Esophagus (tissue), 2 donors: ENCODE results near the gene ADAMTS6. TPM values are rescaled to one million over a fixed set of nuclear protein-coding genes. Genes with fewer than 3 reads are reported as not detected.
A peak's percentile ranks its signal among the peaks of the same experiment; 100 is the strongest.

ENCODE experiments used
- H3K27ac ChIP-seq, 2 donors: one replicate each; pipeline ENCODE4 v1.5.1; 2013; ENCODE audit warnings: low read depth in 2 of 2, mild to moderate bottlenecking in 2 of 2, inconsistent platforms in 1 of 2, low read length in 1 of 2, moderate library complexity in 1 of 2
- H3K27me3 ChIP-seq, 2 donors: one replicate each; pipeline ENCODE4 v1.6.1; 2013; ENCODE audit warnings: low read length in 2 of 2, control low read depth in 1 of 2, mild to moderate bottlenecking in 1 of 2; ENCODE audit not compliant: insufficient read depth in 2 of 2, control insufficient read depth in 1 of 2
- H3K36me3 ChIP-seq, 2 donors: one replicate each; pipeline ENCODE4 v1.6.1; 2013; ENCODE audit warnings: low read length in 1 of 2; ENCODE audit not compliant: control insufficient read depth in 2 of 2, insufficient read depth in 2 of 2
- H3K4me1 ChIP-seq, 2 donors: one replicate each; pipeline ENCODE4 v1.6.1; 2013; ENCODE audit warnings: low read length in 1 of 2; ENCODE audit not compliant: control insufficient read depth in 2 of 2, insufficient read depth in 2 of 2
- H3K4me3 ChIP-seq, 2 donors: one replicate each; pipeline ENCODE4 v1.5.1; 2013; ENCODE audit warnings: low read length in 2 of 2, mild to moderate bottlenecking in 2 of 2, low read depth in 1 of 2, moderate library complexity in 1 of 2
- H3K9me3 ChIP-seq, 2 donors: one replicate each; pipeline ENCODE4 v1.6.1; 2013; ENCODE audit warnings: mild to moderate bottlenecking in 2 of 2, low read depth in 1 of 2, low read length in 1 of 2, moderate library complexity in 1 of 2; ENCODE audit not compliant: control insufficient read depth in 2 of 2, insufficient read depth in 1 of 2
- WGBS, 2 donors: extraction: QIAGEN DNeasy Blood & Tissue Kit; methylation state at CpG; one replicate each; pipeline ENCODE4 v1.1.7; 2013; 5-methylcytosine and 5-hydroxymethylcytosine counted together
- polyA plus RNA-seq, 2 donors: library from polyadenylated mRNA; stranded (reverse); fragments of 200-250 nt; gene quantifications; one replicate each; pipeline ENCODE4 v1.2.3, GENCODE V29; 2013
- donor health status: healthy with polysubstance abuse.
- donor health status: Bipolar disorder and iron deficiency.

ADAMTS6 gene
- polyA plus RNA-seq, 2 donors, result 0.16 to 0.25 TPM

GRCh38 chr5:65113771-65114170 lies 367.9 kb downstream of the ADAMTS6 start:
- Histone ChIP-seq H3K36me3 (no peaks in the 10 kb centered on the region), H3K27ac (no peak overlapping the region), H3K4me1 (no peaks in the 10 kb centered on the region), H3K27me3 (no peaks in the 10 kb centered on the region), H3K4me3 (no peak overlapping the region), H3K9me3 (no peaks in the 10 kb centered on the region)
- 83 to 88% methylated on average over 2 of the region's 2 CpGs for WGBS, 2 donors

- Histone ChIP-seq H3K27ac (no peak overlapping the region), H3K4me1 (no peaks in the 10 kb centered on the region), H3K9me3 (no peaks in the 10 kb centered on the region), H3K4me3 (no peak overlapping the region), H3K36me3 (no peaks in the 10 kb centered on the region), H3K27me3 (no peaks in the 10 kb centered on the region)
- WGBS, 2 donors, result 80 to 91% methylated on average over 12 of the region's 12 CpGs
Observed at GRCh38 chr5:65111961-65112658, 369.6 kb downstream of the ADAMTS6 start.

GRCh38 chr5:65108786-65109743 lies 372.7 kb downstream of the ADAMTS6 start:
- no peaks in the 10 kb centered on the region for H3K9me3 ChIP-seq
- WGBS, 2 donors, result 59 to 67% methylated on average over 3 of the region's 3 CpGs
- no peaks in the 10 kb centered on the region for H3K36me3 ChIP-seq
- no peak overlapping the region for H3K4me3 ChIP-seq
- no peak overlapping the region for H3K27ac ChIP-seq
- H3K4me1 ChIP-seq, result peaks cover 0 to under 1% of the 10 kb centered on the region in 2 donors
- no peaks in the 10 kb centered on the region for H3K27me3 ChIP-seq

- peaks cover 0 to 5% of the 10 kb centered on the region in 2 donors for H3K4me1 ChIP-seq
- H3K27me3 ChIP-seq, result no peaks in the 10 kb centered on the region
- H3K4me3 ChIP-seq, result no peak overlapping the region
- WGBS, 2 donors, result 93 to 96% methylated on average over 4 of the region's 4 CpGs
- no peak overlapping the region for H3K27ac ChIP-seq
- no peaks in the 10 kb centered on the region for H3K36me3 ChIP-seq
- no peaks in the 10 kb centered on the region for H3K9me3 ChIP-seq
Observed at GRCh38 chr5:65105301-65105700, 376.4 kb downstream of the ADAMTS6 start.

- 91 to 94% methylated on average over 2 of the region's 2 CpGs for WGBS, 2 donors
- H3K9me3 ChIP-seq, result no peaks in the 10 kb centered on the region
- H3K4me1 ChIP-seq, result peaks cover 0 to 5% of the 10 kb centered on the region in 2 donors
- no peaks in the 10 kb centered on the region for H3K36me3 ChIP-seq
- H3K4me3 ChIP-seq, result no peak overlapping the region
- H3K27ac ChIP-seq, result no peak overlapping the region
- no peaks in the 10 kb centered on the region for H3K27me3 ChIP-seq
Observed at GRCh38 chr5:65104831-65105230, 376.9 kb downstream of the ADAMTS6 start.

- H3K4me3 ChIP-seq, result no peak overlapping the region
- H3K4me1 ChIP-seq, result peaks cover 0 to 5% of the 10 kb centered on the region in 2 donors
- WGBS, 2 donors, result 76 to 84% methylated on average over 15 of the region's 15 CpGs
Observed at GRCh38 chr5:65103756-65104440, 377.8 kb downstream of the ADAMTS6 start.

GRCh38 chr5:65102976-65103711 lies 378.6 kb downstream of the ADAMTS6 start:
- Histone ChIP-seq H3K27ac (peak overlapping the region; percentile 58 to 78), H3K4me3 (peak overlapping the region; percentile 56 to 59), H3K4me1 (peaks cover 0 to 5% of the 10 kb centered on the region in 2 donors), H3K27me3 (no peaks in the 10 kb centered on the region), H3K36me3 (no peaks in the 10 kb centered on the region), H3K9me3 (no peaks in the 10 kb centered on the region)
- 1% methylated on average over 54 to 55 of the region's 55 CpGs for WGBS, 2 donors

More at GRCh38 chr5:65103756-65104440, 377.8 kb downstream of the ADAMTS6 start:
- Histone ChIP-seq H3K9me3 (no peaks in the 10 kb centered on the region), H3K36me3 (no peaks in the 10 kb centered on the region), H3K27me3 (no peaks in the 10 kb centered on the region), H3K27ac (no peak overlapping the region)

GRCh38 chr5:65102371-65102975 lies 379.2 kb downstream of the ADAMTS6 start:
- no peaks in the 10 kb centered on the region for H3K9me3 ChIP-seq
- H3K4me1 ChIP-seq, result peaks cover 0 to 5% of the 10 kb centered on the region in 2 donors
- H3K27ac ChIP-seq, result peak overlapping the region; percentile 58 to 78
- peak overlapping the region; percentile 56 to 59 for H3K4me3 ChIP-seq
- no peaks in the 10 kb centered on the region for H3K36me3 ChIP-seq
- 38% methylated on average over 17 of the region's 17 CpGs for WGBS, 2 donors
- no peaks in the 10 kb centered on the region for H3K27me3 ChIP-seq
